Activated CD4-positive, alpha-beta T cell treated with anti-CD3 and anti-CD28 coated beads for 24 hours (primary cell): ENCODE measurements around the gene ANKRD33B.
A peak's percentile ranks its signal among the peaks of the same experiment; 100 is the strongest.
"Not testable (repeated sequence)": the region's sequence is repeated elsewhere in the genome, so short reads cannot be mapped to it uniquely, and the experiment has no call there.

Experiments
- DNase-seq, 2 donors: peaks; one replicate each; pipeline ENCODE4 v3.0.0-alpha.2; 2020; ENCODE audit warnings: low read depth in 2 of 2

ANKRD33B gene

GRCh38 chr5:10618311-10618710 lies 54.4 kb downstream of the ANKRD33B start:
- DNase-seq = no peak

- DNase-seq = no peak
Observed at GRCh38 chr5:10619649-10620048, 55.8 kb downstream of the ANKRD33B start.

- DNase-seq = no peak
Observed at GRCh38 chr5:10620346-10620745, 56.5 kb downstream of the ANKRD33B start.

GRCh38 chr5:10621832-10622231 lies 58.0 kb downstream of the ANKRD33B start:
- DNase-seq = no peak

GRCh38 chr5:10622810-10623209 lies 58.9 kb downstream of the ANKRD33B start:
- no peak for DNase-seq

- DNase-seq = no peak
Observed at GRCh38 chr5:10623305-10623910, 59.5 kb downstream of the ANKRD33B start.

- no peak for DNase-seq
Observed at GRCh38 chr5:10624206-10624605, 60.3 kb downstream of the ANKRD33B start.

- DNase-seq = no peak
Observed at GRCh38 chr5:10624679-10625078, 60.8 kb downstream of the ANKRD33B start.

GRCh38 chr5:10625700-10626472 lies 62.0 kb downstream of the ANKRD33B start:
- DNase-seq = no peak

GRCh38 chr5:10626473-10627013 lies 62.7 kb downstream of the ANKRD33B start:
- no peak for DNase-seq

- DNase-seq = no peak
Observed at GRCh38 chr5:10627160-10627701, 63.4 kb downstream of the ANKRD33B start.

- DNase-seq = no peak
Observed at GRCh38 chr5:10628601-10629000, 64.7 kb downstream of the ANKRD33B start.

GRCh38 chr5:10629682-10630081 lies 65.8 kb downstream of the ANKRD33B start:
- no peak for DNase-seq

GRCh38 chr5:10630126-10630525 lies 66.3 kb downstream of the ANKRD33B start:
- no peak for DNase-seq

GRCh38 chr5:10630744-10631143 lies 66.9 kb downstream of the ANKRD33B start:
- DNase-seq = not testable (repeated sequence)

GRCh38 chr5:10631316-10631996 lies 67.6 kb downstream of the ANKRD33B start:
- no peak for DNase-seq

GRCh38 chr5:10632110-10632761 lies 68.4 kb downstream of the ANKRD33B start:
- peak in 1 of 2 donors; percentile 47 for DNase-seq

- DNase-seq = peak in 1 of 2 donors; percentile 27
Observed at GRCh38 chr5:10633271-10634049, 69.6 kb downstream of the ANKRD33B start.

- no peak for DNase-seq
Observed at GRCh38 chr5:10634050-10634449, 70.2 kb downstream of the ANKRD33B start.

- no peak for DNase-seq
Observed at GRCh38 chr5:10634562-10634961, 70.7 kb downstream of the ANKRD33B start.
